Measurements from ENCODE around the gene CAGE1.
"Not testable (repeated sequence)": the region's sequence is repeated elsewhere in the genome, so short reads cannot be mapped to it uniquely, and the experiment has no call there.

The CAGE1 gene

DNA sequence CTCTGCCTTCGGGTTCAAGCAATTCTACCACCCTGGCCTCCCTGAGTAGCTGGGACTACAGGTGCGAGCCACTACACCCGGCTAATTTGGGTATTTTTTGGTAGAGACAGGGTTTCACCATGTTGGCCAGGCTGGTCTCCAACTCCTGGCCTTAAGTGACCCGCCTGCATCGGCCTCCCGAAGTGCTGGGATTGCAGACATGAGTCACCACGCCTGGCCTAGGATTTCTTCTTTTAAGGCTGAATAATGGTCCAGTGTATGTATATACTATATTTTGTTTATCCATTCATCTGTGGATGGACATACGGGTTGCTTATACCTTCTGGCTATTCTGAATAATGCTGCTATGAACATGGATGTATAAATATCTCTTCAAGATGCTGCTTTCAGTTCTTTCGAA lies 17.2 kb upstream of the CAGE1 start:
- no peak for DNase-seq

DNA sequence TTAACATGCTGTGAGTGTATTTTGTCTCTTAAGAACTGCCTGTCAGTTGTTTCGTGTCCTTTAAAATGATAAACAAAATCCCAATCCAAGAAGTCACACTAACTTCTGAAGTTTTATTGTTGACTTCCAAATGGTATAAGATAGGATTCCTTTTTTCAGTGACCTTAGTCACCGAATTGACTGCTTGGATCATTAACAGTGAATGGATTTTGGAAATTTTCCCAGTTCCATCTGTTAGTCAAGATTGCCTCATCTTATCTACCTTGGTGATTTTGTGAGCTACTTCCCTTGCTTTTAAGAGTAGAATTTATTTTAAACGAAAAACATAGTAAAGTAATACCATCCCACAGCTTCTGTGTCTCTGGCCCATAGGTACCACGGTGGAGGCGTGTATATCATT lies 15.0 kb upstream of the CAGE1 start:
- no peak for DNase-seq

DNA sequence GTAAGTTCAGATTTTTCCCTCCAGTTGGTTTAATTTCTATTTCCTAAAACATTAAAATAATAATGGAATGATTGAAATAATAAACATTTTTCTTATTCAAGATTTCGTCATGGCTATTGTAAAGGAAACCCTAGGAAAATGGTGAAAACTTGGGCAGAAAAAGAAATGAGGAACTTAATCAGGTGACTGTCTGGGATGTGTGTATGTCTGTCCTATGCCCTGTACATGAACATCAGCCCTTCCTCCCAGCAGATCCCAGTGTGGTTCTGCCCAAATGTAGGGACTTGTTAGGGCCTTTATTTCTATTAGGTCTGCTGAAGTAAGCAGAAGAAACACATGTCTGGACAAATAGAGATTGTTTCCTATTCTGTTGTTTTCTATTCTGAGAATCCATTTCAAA lies 13.2 kb upstream of the CAGE1 start:
- DNase-seq = no peak

DNA sequence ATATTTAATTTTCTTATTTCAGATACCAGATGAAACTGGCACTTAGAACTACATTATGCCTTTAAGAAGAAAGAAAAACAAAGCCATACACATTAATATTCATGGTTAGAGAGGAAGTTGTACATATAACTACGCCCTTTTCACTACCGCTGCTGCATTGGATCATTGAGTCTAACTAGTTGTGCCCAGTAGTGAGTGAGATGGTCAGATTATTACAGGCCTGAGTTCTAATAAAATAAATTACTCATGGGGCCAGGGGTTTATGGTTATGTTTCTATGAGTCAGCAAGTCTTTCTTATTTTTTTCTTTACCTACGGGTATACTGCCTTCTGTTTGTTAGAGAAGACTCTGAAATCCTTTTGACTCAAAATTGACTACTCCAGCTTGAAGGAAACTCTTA lies 11.5 kb upstream of the CAGE1 start:
- no peak for DNase-seq

DNA sequence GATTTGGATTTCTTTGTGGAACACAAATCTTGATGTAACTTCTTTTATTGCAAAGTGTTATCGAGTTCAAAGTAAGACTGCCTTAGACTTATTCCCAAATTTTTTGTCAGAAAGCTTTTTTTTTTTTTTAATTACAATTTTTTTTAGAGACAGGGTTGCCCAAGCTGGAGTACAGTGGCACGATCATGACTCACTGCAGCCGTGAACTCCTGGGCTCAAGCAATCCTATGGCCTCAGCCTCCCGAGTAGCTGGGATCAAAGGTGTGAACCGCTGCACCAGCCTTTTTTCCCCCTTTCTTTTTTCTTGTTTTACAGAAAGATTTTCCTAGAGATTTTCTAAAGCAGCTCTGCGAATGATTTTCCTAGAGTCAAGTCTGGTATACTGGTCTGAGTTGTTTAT lies 2.9 kb upstream of the CAGE1 start:
- no peak for DNase-seq

DNA sequence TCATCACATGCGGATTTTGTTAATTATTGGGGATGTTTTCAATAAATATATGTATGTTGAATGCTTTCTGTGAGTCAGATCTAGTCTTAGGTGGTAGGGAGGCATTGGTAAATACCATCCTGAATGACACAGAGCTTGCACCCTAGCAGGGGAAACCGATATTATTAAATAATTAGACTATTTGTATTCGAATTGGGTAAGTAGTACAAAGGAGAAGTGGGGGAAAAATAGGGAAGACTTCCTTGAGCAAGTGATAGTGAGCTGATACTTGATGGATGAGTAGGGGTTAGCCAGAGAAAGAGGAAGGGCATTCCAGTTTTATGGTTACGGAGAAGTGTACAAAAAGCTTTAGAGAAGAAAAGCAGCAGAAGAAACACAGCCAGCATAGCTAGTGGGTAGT lies 1.6 kb upstream of the CAGE1 start:
- no peak for DNase-seq

DNA sequence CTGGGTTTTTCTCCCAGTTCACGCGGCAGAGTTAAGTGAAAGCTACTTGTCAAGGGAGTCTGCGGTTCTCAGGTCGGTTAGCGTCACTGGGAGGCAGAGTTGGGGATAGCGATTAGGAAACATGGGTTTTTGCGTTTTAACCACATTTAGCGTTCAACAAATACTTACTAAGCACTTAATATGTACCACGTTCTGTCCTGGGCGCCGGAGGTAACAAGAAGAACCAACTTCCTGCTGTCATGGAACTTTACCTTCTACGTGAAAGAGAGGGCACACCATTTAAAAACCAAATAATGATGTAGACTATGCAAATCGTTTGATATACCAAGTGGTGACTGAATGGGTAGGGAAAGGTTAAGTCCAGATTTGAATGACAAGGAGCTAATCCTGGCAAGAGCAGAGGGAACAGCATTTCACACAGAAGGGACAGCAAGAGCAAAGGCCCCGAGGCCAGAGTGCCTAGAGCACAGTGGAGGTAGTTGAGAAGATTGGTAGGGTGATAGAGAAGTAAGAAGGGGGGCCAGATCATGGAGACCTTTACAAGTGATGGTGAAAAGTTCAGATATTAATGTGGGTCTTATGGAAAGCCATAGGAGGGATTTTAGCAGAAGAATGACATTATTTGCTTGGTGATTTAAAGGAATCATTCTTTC lies 810 bp upstream of the CAGE1 start:
- DNase-seq = no peak

DNA sequence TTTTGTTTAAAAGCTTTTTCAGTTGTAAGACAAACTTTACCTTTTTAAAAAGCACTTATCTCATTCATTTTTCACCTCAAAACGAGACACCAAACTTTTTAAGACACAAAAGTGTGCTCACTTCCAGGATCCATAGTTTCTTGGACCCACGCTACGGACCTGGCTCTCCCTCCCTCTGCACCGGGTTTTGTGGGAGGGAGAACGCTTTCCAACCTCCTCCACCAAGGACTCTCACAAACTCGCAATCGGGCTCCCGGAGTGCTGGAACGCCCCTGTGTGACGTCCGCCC lies 436 bp downstream of the CAGE1 start:
- DNase-seq = no peak

DNA sequence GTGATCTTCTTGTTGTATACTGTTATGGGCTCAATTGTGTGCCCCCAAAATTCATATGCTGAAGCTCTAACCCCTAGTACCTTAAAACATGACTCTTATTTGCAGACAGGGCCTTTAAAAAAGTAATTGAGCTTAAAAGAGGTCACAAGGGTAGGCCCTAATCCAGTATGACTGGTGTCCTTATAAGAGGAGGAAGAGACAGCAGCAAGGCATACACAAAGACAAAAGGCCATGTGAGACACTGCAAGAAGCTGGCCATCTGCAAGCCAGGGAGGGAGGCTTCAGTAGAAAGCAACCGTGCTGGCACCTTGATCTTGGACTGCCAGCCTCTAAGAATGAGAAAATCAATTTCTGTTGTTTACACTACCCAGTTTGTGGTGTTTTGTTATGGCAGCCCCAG lies 8.4 kb downstream of the CAGE1 start:
- no peak for DNase-seq

DNA sequence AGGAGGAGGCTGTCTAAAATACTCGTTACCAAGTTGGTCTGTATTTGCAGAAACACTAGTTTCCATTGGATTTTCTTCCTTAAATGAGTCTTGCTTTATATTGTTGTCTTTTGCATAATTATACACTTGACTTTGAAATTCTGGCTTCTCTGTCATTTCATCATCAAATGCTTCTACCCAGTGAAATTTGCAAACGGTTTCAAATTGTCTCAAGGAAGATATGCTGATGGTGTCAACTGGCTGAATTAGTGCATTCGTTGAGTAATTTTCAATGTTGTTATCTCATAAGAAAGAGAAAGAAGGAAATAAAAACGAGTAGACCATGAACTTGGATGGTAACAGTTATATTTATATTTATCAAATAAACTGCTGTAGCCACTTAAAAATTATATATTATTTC lies 10.8 kb downstream of the CAGE1 start:
- no peak for DNase-seq

DNA sequence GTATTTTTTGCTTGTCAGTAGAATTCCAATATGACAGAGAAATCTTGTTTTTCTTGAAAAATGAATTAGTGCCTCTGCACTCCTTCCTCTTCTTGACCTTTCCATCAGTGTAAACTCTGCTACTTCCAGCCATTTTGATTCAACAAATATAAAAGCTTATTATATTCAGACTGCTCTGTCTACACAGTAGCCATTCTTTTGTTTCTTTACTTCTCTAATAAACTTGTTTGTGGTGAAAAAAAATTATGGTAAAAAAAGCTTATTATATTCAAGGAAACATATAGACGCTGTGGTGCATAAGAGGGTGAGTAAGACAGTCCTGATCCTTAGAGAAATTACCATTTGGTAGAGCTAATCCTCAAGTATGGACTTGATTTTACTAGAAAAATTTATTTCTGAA lies 11.6 kb downstream of the CAGE1 start:
- DNase-seq = no peak

DNA sequence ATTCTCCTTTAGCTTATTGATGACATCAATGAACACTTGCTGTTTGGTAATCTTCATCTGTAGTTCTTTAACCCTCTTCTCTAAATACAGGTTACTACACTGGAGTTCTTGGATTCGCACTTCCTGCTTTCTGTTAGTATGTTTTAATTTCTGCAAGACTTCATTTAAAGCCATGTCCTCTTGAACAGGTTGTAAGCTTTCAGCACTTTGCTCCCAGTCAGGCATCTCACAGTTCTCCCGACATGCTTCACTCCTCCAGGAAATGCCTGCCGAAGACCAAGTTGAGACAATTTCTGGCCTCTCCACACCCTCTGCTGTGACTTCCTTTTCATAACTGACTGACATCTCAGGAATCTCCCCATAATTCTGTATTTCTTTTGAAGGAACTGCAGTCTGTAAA lies 15.8 kb downstream of the CAGE1 start:
- DNase-seq = no peak

DNA sequence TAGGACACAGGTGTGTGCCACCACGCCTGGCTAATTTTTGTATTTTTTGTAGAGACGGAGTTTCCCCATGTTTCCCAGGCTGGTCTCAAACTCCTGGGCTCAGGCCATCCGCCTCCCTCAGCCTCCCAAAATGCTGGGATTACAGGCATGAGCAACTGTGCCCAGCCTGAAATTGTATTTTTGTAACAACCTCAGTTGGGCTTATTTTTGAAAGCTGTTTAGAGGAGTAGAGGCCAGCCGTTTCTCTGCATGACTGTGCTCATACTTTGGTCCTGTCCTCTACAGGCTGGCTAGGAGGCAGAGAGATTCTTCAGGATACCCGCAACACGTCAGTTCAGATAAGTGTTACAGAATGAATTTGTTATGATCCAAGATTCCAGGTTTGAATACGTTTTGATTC lies 22.1 kb downstream of the CAGE1 start:
- no peak for DNase-seq

DNA sequence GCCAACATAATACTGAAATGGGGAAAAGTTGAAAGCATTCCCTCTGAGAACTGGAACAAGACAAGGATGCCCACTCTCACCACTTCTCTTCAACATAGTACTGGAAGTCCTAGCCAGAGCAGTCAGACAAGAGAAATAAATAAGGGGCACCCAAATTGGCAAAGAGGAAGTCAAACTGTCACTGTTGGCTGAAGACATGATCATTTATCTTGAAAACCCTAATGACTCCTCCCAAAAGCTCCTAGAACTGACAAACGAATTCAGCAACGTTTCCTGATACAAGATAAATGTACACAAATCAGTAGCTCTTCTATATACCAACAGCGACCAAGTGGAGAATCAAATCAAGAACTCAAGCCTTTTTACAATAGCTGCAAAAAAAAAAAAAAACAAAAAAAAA lies 37.6 kb downstream of the CAGE1 start:
- not testable (repeated sequence) for DNase-seq

DNA sequence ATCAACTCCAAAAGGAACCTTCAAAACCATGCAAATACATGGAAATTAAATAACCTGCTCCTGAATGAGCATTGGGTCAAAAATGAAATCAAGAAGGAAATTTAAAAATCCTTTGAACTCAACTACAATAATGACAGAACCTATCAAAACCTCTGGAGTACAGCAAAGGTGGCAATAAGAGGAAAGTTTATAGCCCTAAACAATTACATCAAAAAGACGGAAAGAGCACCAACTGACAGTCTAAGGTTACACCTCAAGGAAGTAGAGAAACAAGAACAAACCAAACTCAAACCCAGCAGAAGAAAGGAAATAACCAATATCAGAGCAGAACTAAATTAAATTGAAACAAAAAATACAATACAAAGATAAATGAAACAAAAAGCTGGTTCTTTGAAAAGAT lies 39.0 kb downstream of the CAGE1 start:
- not testable (repeated sequence) for DNase-seq

DNA sequence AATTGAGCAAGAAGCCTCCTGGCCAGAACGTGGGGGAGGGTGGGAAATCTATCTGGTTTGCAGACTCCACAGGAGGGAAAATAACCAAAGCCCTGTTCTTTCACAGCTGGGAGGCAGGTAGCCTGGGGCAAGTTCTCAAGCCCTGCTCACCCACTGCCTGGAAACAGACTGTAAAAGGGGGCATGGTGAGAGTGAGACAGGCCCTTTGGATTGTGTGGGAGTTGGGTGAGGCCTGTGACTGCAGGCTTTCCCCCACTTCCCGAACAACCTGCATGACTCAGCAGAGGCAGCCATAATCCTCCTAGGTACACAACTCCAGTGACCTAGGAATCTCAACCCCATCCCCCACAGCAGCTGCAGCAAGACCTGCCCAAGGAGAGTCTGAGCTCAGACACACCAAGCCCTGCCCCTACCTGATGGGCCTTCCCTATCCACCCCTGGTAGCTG lies 42.0 kb downstream of the CAGE1 start:
- not testable (repeated sequence) for DNase-seq

DNA sequence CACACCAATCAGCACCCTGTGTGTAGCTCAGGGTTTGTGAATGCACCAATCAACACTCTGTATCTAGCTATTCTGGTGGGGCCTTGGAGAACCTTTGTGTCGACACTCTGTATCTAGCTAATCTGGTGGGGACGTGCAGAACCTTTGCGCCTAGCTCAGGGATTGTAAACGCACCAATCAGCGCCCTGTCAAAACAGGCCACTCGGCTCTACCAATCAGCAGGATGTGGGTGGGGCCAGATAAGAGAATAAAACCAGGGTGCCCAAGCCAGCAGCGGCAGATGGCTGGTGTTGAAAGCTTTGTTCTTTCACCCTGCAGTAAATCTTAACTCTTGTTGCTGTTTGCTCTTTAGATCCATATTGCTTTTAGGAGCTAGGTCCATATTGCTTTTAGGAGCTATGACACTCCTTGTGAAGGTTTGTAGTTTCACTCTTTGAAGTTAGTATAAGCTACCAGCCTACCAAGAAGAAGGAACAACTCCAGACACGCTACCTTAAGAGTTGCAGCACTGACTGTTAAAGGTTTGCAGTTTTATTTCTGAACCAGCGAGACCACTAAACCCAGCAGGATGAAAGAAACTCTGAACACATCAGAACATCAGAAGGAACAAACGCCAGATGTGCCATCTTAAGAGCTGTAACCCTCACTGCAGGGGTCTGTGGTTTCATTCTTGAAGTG lies 44.6 kb downstream of the CAGE1 start:
- DNase-seq = not testable (repeated sequence)

DNA sequence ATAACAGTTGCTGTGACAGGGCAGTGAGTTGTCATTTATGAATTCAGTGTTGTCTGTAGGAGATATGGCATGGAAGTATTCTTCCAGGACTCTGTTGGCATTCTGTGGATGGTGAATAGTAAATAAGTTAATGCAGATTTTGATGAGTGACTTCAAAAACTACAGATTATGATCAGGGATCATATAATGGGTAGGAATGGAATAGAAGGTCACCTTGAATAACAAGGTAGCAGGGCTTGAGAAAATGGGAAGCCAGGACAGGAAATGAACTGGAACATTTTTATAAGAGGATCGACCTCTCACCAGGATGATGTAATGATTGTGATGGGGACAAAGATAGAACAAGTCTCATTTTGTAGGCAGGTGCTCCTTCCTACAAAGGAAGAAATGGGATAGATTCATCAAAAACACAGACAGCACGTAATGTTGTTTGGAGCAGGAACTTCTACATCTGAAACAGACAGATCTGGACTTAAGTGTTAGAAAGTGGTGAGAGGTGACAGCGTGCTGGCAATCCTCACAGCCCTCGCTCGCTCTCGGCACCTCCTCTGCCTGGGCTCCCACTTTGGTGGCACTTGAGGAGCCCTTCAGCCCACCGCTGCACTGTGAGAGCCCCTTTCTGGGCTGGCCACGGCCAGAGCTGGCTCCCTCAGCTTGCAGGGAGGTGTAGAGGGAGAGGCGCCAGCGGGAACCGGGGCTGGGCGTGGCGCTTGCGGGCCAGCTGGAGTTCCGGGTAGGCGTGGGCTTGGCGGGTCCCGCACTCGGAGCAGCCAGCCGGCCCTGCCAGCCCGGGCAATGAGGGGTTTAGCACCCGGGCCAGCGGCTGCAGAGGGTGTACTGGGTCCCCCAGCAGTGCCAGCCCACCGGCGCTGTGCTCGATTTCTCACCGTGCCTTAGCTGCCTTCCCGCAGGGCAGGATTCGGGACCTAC lies 45.7 kb downstream of the CAGE1 start:
- no peak for DNase-seq

DNA sequence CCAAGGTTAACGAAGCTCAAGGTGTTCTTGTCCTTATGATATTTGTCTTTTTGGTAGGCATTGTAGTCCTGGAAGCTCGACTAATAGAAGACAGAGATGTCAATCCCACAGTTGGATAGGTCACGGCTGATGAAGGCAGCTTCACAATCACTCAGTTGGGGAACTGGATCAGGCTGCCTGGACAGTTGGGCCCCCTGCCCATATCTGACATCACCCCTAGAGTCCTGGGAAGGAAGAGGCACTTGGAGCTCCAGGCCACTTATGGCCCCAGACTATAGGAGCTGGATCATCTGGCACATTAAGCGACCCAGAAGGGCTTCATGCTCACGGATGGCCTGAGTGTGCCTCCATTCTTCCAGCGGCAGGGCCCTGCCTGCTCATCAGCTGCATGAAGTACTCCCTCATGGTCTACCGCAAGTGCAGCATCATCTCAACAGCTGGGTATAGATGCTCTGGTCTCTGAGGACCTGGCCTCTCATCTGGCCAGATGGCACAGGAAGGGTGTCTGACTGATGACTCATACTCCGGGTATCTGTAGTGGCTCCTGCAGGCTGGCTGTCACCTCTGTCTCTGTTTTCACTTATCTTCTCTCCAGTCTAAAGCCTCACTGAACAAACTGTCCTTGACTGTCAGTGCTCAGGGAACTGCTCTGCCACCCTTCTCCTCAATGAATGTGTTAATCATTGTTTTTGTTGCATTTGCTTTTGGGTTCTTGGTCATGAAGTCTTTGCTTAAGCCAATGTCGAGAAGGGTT lies 47.4 kb downstream of the CAGE1 start:
- DNase-seq = no peak

DNA sequence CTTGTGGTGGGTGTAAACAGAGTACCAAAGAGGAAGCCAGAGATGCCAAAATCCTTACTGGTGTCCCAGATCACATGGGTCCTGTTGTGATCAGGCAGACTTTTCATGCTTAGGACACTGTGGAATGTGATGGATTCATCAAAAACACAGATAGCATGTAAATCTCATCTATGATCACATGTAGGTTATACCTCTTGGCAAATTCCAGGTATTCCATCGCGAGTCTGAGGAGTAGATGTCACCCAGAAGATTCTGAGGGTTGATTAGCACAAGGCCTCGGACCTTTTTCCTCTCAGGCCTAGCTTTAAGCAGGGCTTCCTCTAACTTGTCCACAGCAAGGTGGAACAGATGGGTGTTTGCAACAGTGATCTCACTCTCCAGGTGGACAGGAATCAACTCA lies 48.3 kb downstream of the CAGE1 start:
- no peak for DNase-seq

DNA sequence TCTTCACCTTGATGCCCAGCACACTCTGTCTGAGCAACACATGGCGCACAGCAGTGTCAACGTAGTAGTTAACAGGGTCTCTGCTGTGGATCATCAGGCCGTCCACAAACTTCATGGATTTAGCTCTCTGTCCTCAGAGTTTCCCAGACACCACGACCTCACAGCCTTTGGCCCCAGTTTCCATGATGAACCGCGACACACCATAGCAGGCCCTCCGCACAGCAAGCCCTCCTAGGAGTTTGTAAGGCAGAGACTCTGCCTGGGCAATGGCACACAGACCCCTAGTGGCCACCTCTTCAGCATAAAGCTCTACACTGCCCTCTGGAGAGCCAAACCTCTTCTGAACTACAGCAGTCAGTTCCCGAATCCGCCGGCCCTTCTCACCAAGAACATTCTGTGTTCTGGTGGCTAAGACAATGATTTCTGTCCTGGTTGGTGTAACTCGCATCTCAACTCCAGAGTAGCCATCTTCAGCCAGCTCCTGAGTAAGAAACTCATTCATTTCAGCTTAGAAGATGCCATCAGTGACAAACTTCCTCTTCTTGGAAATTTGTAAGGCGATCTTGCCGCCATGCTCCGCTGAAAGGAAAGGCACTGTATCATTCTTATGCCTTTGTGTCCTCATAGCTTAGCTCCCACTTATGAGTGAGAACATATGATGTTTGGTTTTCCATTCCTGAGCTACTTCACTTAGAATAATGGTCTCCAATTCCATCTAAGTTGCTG lies 50.4 kb downstream of the CAGE1 start:
- not testable (repeated sequence) for DNase-seq

DNA sequence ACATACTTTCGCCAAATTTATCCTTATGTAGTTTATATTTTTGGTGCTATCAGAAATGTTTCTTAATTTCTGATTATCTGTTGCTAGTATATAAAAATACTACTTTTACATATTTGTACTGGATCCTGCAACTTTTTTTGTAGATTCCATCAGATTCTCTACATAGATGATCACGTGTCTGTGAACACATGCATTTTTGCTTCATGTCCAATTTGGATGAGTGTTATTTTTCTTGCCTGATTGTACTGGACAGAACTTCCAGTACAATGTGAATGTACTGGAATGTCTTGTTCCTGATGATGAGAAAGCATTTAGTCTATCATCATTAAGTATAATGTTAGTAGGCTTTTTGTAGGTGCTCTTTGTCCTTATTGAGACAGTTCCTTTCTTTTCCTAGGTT lies 51.5 kb downstream of the CAGE1 start:
- no peak for DNase-seq

DNA sequence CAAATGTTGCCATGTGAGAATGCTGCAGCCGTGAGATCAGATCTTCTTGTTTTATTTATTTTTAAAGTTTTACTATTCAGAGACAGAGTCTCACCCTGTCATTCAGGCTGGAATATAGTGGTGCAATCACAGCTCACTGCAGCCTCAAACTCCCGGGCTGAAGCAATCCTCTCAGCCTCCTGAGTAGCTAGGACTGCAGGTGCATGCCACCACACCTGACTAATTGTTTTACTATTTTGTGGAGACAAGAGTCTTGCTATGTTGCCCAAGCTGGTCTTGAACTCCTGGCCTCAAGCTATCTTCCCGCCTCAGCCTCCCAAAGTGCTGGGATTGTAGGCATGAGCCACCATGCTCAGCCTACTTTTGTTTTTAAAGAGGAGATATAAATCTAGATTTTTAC lies 54.0 kb downstream of the CAGE1 start:
- DNase-seq = no peak
